Retinal pigment epithelial cell (primary cell): ENCODE data around the gene CCR8.

Experiments used
- DNase-seq: peaks from one replicate; pipeline ENCODE4 v3.0.0-alpha.2; 2010; ENCODE audit warnings: low read depth
- H3K4me3 ChIP-seq: 2 replicates; pipeline ENCODE4 v1.5.1; 2011; ENCODE audit warnings: mild to moderate bottlenecking, low read length, control low read depth, moderate library complexity
- CTCF ChIP-seq: conservative IDR thresholded peaks from 2 replicates; pipeline ENCODE4 v1.5.1; 2011; ENCODE audit warnings: low read depth, low read length, control low read depth, inconsistent platforms

Gene CCR8

GRCh38 chr3:39322936-39323335 is 6.6 kb upstream of the CCR8 start:
- no peak for DNase-seq
- H3K4me3 ChIP-seq = no peak overlapping the region
- TF ChIP-seq CTCF = no peak

GRCh38 chr3:39323494-39323893 is 6.0 kb upstream of the CCR8 start:
- H3K4me3 ChIP-seq = no peak overlapping the region
- TF ChIP-seq CTCF = no peak
- DNase-seq = no peak

- H3K4me3 ChIP-seq = no peak overlapping the region
- no peak for DNase-seq
- no peak for TF ChIP-seq CTCF
Measured at GRCh38 chr3:39325236-39325635, 4.3 kb upstream of the CCR8 start.

- DNase-seq = no peak
- no peak overlapping the region for H3K4me3 ChIP-seq
- TF ChIP-seq CTCF = no peak
Measured at GRCh38 chr3:39327053-39327745, 2.3 kb upstream of the CCR8 start.

GRCh38 chr3:39327746-39328349 is 1.7 kb upstream of the CCR8 start:
- no peak for TF ChIP-seq CTCF
- no peak for DNase-seq
- H3K4me3 ChIP-seq = no peak overlapping the region

- no peak overlapping the region for H3K4me3 ChIP-seq
- no peak for DNase-seq
- no peak for TF ChIP-seq CTCF
Measured at GRCh38 chr3:39330824-39331223, 1.3 kb downstream of the CCR8 start.

GRCh38 chr3:39332525-39332924 is 3.0 kb downstream of the CCR8 start:
- TF ChIP-seq CTCF = no peak
- DNase-seq = no peak
- H3K4me3 ChIP-seq = no peak overlapping the region
